H9 (cell line): ENCODE data around the gene XIAP. TPM values are rescaled to one million over a fixed set of nuclear protein-coding genes. Genes with fewer than 3 reads are reported as not detected.

Source experiments
- DNase-seq: peaks from one replicate; pipeline ENCODE4 v3.0.0-alpha.2; 2017
- H2AFZ ChIP-seq: one replicate; pipeline ENCODE4 v1.6.1; 2013; ENCODE audit warnings: mild to moderate bottlenecking, low read length, control low read depth, moderate library complexity
- H2AK5ac ChIP-seq: 2 replicates; pipeline ENCODE4 v1.6.1; 2013; ENCODE audit warnings: low read length, control low read depth, mixed read lengths; ENCODE audit not compliant: insufficient read length
- H2BK120ac ChIP-seq: one replicate; pipeline ENCODE4 v1.6.1; 2013; ENCODE audit warnings: low read depth, mild to moderate bottlenecking, low read length, control low read depth, inconsistent platforms; ENCODE audit not compliant: poor library complexity, severe bottlenecking
- H2BK12ac ChIP-seq: 2 replicates; pipeline ENCODE4 v1.6.1; 2013; ENCODE audit warnings: low read length, control low read depth, mixed read lengths, low read depth; ENCODE audit not compliant: insufficient read length
- H2BK15ac ChIP-seq: 2 replicates; pipeline ENCODE4 v1.6.1; 2013; ENCODE audit warnings: low read depth, low read length, control low read depth
- H2BK20ac ChIP-seq: one replicate; pipeline ENCODE4 v1.6.1; 2013; ENCODE audit warnings: low read depth, mild to moderate bottlenecking, low read length, control low read depth, inconsistent platforms; ENCODE audit not compliant: poor library complexity, severe bottlenecking
- H2BK5ac ChIP-seq: 2 replicates; pipeline ENCODE4 v1.6.1; 2013; ENCODE audit warnings: low read length, control low read depth, mixed read lengths; ENCODE audit not compliant: insufficient read length
- H3K14ac ChIP-seq: 2 replicates; pipeline ENCODE4 v1.6.1; 2013; ENCODE audit warnings: low read length, control low read depth; ENCODE audit not compliant: insufficient read depth
- H3K18ac ChIP-seq: 2 replicates; pipeline ENCODE4 v1.6.1; 2013; ENCODE audit warnings: low read depth, mild to moderate bottlenecking, mixed read lengths, low read length, control low read depth; ENCODE audit not compliant: insufficient read length
- H3K23ac ChIP-seq: 2 replicates; pipeline ENCODE4 v1.6.1; 2013; ENCODE audit warnings: low read length, control low read depth, mixed read lengths, low read depth; ENCODE audit not compliant: insufficient read length
- H3K23me2 ChIP-seq: 2 replicates; pipeline ENCODE4 v1.6.1; 2013; ENCODE audit warnings: low read depth, mild to moderate bottlenecking, mixed read lengths, low read length, control low read depth; ENCODE audit not compliant: insufficient read length, poor library complexity, severe bottlenecking
- H3K27ac ChIP-seq: 2 replicates; pipeline ENCODE4 v1.5.1; 2013; ENCODE audit warnings: low read length, control low read depth, mixed read lengths, low read depth; ENCODE audit not compliant: insufficient read length
- H3K27me3 ChIP-seq: 2 replicates; pipeline ENCODE4 v1.6.1; 2013; ENCODE audit warnings: low read length, control low read depth, inconsistent platforms; ENCODE audit not compliant: insufficient read depth
- H3K4ac ChIP-seq: 2 replicates; pipeline ENCODE4 v1.6.1; 2013; ENCODE audit warnings: low read depth, mild to moderate bottlenecking, control low read depth, inconsistent platforms, low read length, moderate library complexity
- H3K4me1 ChIP-seq: 2 replicates; pipeline ENCODE4 v1.6.1; 2013; ENCODE audit warnings: low read length, control low read depth, inconsistent platforms; ENCODE audit not compliant: insufficient read depth
- H3K4me2 ChIP-seq: 2 replicates; pipeline ENCODE4 v1.6.1; 2013; ENCODE audit warnings: low read length, control low read depth, mixed read lengths; ENCODE audit not compliant: insufficient read length, insufficient read depth
- H3K56ac ChIP-seq: 2 replicates; pipeline ENCODE4 v1.6.1; 2013; ENCODE audit warnings: low read depth, mild to moderate bottlenecking, mixed read lengths, low read length, control low read depth; ENCODE audit not compliant: insufficient read length
- H3K79me1 ChIP-seq: 2 replicates; pipeline ENCODE4 v1.6.1; 2013; ENCODE audit warnings: low read depth, mild to moderate bottlenecking, moderate library complexity, low read length, control low read depth, inconsistent platforms; ENCODE audit not compliant: insufficient read depth, poor library complexity, severe bottlenecking
- H3K79me2 ChIP-seq: 2 replicates; pipeline ENCODE4 v1.6.1; 2013; ENCODE audit warnings: low read length, control low read depth, inconsistent platforms; ENCODE audit not compliant: insufficient read depth
- H3K9ac ChIP-seq: 2 replicates; pipeline ENCODE4 v1.6.1; 2013; ENCODE audit warnings: low read length, control low read depth, mixed read lengths; ENCODE audit not compliant: insufficient read length; ENCODE audit errors: extremely low read depth
- H3K9me3 ChIP-seq: one replicate; pipeline ENCODE4 v1.6.1; 2013; ENCODE audit warnings: low read depth, low read length, inconsistent platforms; ENCODE audit not compliant: control insufficient read depth
- H3T11ph ChIP-seq: one replicate; pipeline ENCODE4 v1.6.1; 2013; ENCODE audit warnings: mild to moderate bottlenecking, low read length, control low read depth, inconsistent platforms
- H4K20me1 ChIP-seq: one replicate; pipeline ENCODE4 v1.6.1; 2013; ENCODE audit not compliant: control insufficient read depth, insufficient read length, insufficient read depth
- H4K5ac ChIP-seq: 2 replicates; pipeline ENCODE4 v1.6.1; 2013; ENCODE audit warnings: low read depth, mild to moderate bottlenecking, mixed read lengths, low read length, control low read depth; ENCODE audit not compliant: insufficient read length
- H4K8ac ChIP-seq: replicated peaks from 2 replicates; pipeline ENCODE4 v1.6.1; 2013; ENCODE audit warnings: low read length, control low read depth, mixed read lengths, low read depth; ENCODE audit not compliant: insufficient read length
- H4K91ac ChIP-seq: 2 replicates; pipeline ENCODE4 v1.6.1; 2013; ENCODE audit warnings: low read depth, mild to moderate bottlenecking, moderate library complexity, mixed read lengths, low read length, control low read depth; ENCODE audit not compliant: insufficient read length
- H3K27ac Mint-ChIP-seq, 3 experiments: 2 replicates in 2 of 3; 3 replicates in 1 of 3; pipeline ENCODE4 v1.8.0; 2020 to 2021; ENCODE audit warnings: mixed read lengths in 3 of 3, mild to moderate bottlenecking in 1 of 3, moderate library complexity in 1 of 3
- H3K27me3 Mint-ChIP-seq: 2 replicates; pipeline ENCODE4 v1.8.0; 2021; ENCODE audit warnings: low read depth, mild to moderate bottlenecking, moderate library complexity, mixed read lengths
- H3K36me3 Mint-ChIP-seq, 3 experiments: 2 replicates in 2 of 3; 3 replicates in 1 of 3; pipeline ENCODE4 v1.8.0; 2020 to 2021; ENCODE audit warnings: low read depth in 3 of 3, mixed read lengths in 3 of 3; ENCODE audit not compliant: insufficient read depth in 1 of 3
- H3K4me1 Mint-ChIP-seq, 2 experiments: 2 replicates each; pipeline ENCODE4 v1.8.0; 2020; ENCODE audit warnings: mixed read lengths in 2 of 2
- H3K4me3 Mint-ChIP-seq, 2 experiments: 2 replicates in 1 of 2; 3 replicates in 1 of 2; pipeline ENCODE4 v1.8.0; 2020 to 2021; ENCODE audit warnings: mild to moderate bottlenecking in 2 of 2, mixed read lengths in 2 of 2, moderate library complexity in 1 of 2
- H3K9me3 Mint-ChIP-seq, 2 experiments: 2 replicates in 1 of 2; 3 replicates in 1 of 2; pipeline ENCODE4 v1.8.0; 2020; ENCODE audit warnings: mild to moderate bottlenecking in 2 of 2, mixed read lengths in 2 of 2, moderate library complexity in 1 of 2
- WGBS: extraction: QIAGEN DNeasy Blood & Tissue Kit; methylation state at CpG from one replicate; pipeline ENCODE4 v1.1.7; 2013; ENCODE audit warnings: missing lambda C conversion rate, low lambda C conversion rate, mixed read lengths; ENCODE audit not compliant: insufficient read length; ENCODE audit errors: extremely low coverage; 5-methylcytosine and 5-hydroxymethylcytosine counted together
- total RNA-seq: library from RNA; stranded (reverse); gene quantifications from 2 replicates; pipeline ENCODE4 v1.2.1, GENCODE V29; 2021
- TF ChIP-seq, protein P1 (sequence below): fragments of 200-600 bp; sonication (generic); conservative IDR thresholded peaks from 3 replicates; pipeline ENCODE4 v1.8.0; 2021; ENCODE audit warnings: antibody characterized with exemption, mild to moderate bottlenecking

The XIAP gene
- total RNA-seq, 1 experiment from 2014 or later = 40.5 TPM

DNA sequence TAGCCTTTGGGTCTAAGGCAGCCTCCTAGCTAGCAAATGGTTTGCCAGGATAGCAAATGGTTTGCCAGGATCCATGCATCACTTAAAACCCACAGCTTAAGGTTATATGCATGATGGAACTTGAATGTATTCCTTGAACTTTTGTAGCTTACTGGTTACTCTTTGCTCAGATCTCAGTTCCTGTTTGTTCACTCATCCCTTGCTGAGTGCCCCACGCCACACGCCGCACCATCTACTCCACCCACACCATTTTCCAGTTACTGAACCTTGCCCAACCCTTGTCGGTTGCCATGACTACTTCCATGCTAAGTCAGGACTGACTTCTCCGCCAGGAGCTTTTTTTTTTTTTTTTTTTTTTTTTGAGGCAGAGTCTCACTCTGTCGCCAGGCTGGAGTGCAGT, 29.5 kb upstream of the XIAP start:
- TF ChIP-seq, protein P1, sequence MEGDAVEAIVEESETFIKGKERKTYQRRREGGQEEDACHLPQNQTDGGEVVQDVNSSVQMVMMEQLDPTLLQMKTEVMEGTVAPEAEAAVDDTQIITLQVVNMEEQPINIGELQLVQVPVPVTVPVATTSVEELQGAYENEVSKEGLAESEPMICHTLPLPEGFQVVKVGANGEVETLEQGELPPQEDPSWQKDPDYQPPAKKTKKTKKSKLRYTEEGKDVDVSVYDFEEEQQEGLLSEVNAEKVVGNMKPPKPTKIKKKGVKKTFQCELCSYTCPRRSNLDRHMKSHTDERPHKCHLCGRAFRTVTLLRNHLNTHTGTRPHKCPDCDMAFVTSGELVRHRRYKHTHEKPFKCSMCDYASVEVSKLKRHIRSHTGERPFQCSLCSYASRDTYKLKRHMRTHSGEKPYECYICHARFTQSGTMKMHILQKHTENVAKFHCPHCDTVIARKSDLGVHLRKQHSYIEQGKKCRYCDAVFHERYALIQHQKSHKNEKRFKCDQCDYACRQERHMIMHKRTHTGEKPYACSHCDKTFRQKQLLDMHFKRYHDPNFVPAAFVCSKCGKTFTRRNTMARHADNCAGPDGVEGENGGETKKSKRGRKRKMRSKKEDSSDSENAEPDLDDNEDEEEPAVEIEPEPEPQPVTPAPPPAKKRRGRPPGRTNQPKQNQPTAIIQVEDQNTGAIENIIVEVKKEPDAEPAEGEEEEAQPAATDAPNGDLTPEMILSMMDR = no peak

More for the DNA sequence above, 29.5 kb upstream of the XIAP start:
- Histone ChIP-seq H3K4ac (no peak overlapping the region), H2AK5ac (no peak overlapping the region), H4K8ac (no peak overlapping the region), H2BK15ac (no peak overlapping the region), H4K5ac (no peak overlapping the region), H3K27ac (no peak overlapping the region), H3K79me2 (no peaks in the 10 kb centered on the region), H3K4me1 (no peaks in the 10 kb centered on the region), H3K56ac (no peak overlapping the region), H2BK20ac (no peak overlapping the region), H2BK5ac (no peak overlapping the region), H3K79me1 (no peaks in the 10 kb centered on the region), H3K4me2 (no peak overlapping the region), H3T11ph (no peak overlapping the region), H4K91ac (no peak overlapping the region), H3K14ac (no peak overlapping the region), H2BK12ac (no peak overlapping the region), H3K27me3 (no peaks in the 10 kb centered on the region), H3K18ac (no peak overlapping the region), H2AFZ (no peak overlapping the region), H3K23ac (no peak overlapping the region), H3K23me2 (no peaks in the 10 kb centered on the region), H3K9ac (no peak overlapping the region), H3K9me3 (peaks cover 13% of the 10 kb centered on the region), H2BK120ac (no peak overlapping the region), H4K20me1 (no peaks in the 10 kb centered on the region)
- WGBS = no CpG with 5 or more reads among the region's 6 CpGs
- peaks cover 6 to 66% of the 10 kb centered on the region in 2 experiments; a peak in 3 of 5 replicates for H3K9me3 Mint-ChIP-seq
- no peak overlapping the region for H3K27ac Mint-ChIP-seq
- DNase-seq = no peak
- no peak overlapping the region for H3K4me3 Mint-ChIP-seq
- peaks cover 9 to 15% of the 10 kb centered on the region in 2 experiments for H3K4me1 Mint-ChIP-seq
- H3K36me3 Mint-ChIP-seq = peaks cover 2 to 5% (median 4%) of the 10 kb centered on the region in 3 experiments; a peak in 4 of 7 replicates
- no peaks in the 10 kb centered on the region for H3K27me3 Mint-ChIP-seq
